Calu3 (cell line): ENCODE results near the gene EFCAB8. TPM values are rescaled to one million over a fixed set of nuclear protein-coding genes. Genes with fewer than 3 reads are reported as not detected.

Source experiments
- BruUV-seq: library from RNA; stranded (reverse); fragments of 400-500 nt; replicated peaks from 2 replicates; lab custom pipeline; 2021; lab: Mats Ljungman, UMichigan
- CTCF ChIA-PET: fragments of 300-600 bp; sonication (Branson Sonifier 250); formaldehyde crosslinking; loops from one replicate; lab custom pipeline; 2022; ENCODE audit warnings: antibody characterized with exemption; lab: Charles Lee
- DNase-seq: peaks from one replicate; pipeline ENCODE4 v3.0.0; 2022
- H3K27ac Mint-ChIP-seq: one replicate; pipeline ENCODE4 v1.8.0; 2022; ENCODE audit warnings: mixed read lengths; ENCODE audit not compliant: unreplicated experiment
- H3K27me3 Mint-ChIP-seq: one replicate; pipeline ENCODE4 v1.8.0; 2022; ENCODE audit warnings: mixed read lengths; ENCODE audit not compliant: unreplicated experiment
- H3K36me3 Mint-ChIP-seq: one replicate; pipeline ENCODE4 v1.8.0; 2022; ENCODE audit warnings: mild to moderate bottlenecking, moderate library complexity, mixed read lengths; ENCODE audit not compliant: insufficient read depth, unreplicated experiment
- H3K4me1 Mint-ChIP-seq: one replicate; pipeline ENCODE4 v1.8.0; 2022; ENCODE audit warnings: mild to moderate bottlenecking, low read depth, mixed read lengths; ENCODE audit not compliant: unreplicated experiment
- H3K4me3 Mint-ChIP-seq: one replicate; pipeline ENCODE4 v1.8.0; 2022; ENCODE audit warnings: mild to moderate bottlenecking, low read depth, moderate library complexity, mixed read lengths; ENCODE audit not compliant: unreplicated experiment
- H3K9me3 Mint-ChIP-seq: one replicate; pipeline ENCODE4 v1.8.0; 2022; ENCODE audit warnings: low read depth, mixed read lengths; ENCODE audit not compliant: unreplicated experiment
- CTCF ChIP-seq: fragments of 200-600 bp; IDR thresholded peaks from one replicate; pipeline ENCODE4 v1.8.0; 2022; ENCODE audit warnings: antibody characterized with exemption; ENCODE audit not compliant: unreplicated experiment
- intact Hi-C: fragments of 100-400 bp; cut with micrococcal nuclease; formaldehyde crosslinking; loops from one replicate; pipeline ENCODE4 v1.10.0; 2022; ENCODE audit not compliant: unreplicated experiment
- total RNA-seq: library from RNA; stranded (reverse); gene quantifications from 2 replicates; pipeline ENCODE4 v1.2.3, GENCODE V29; 2022

Gene EFCAB8
- total RNA-seq, 1 experiment from 2014 or later, result 1.1 TPM

GRCh38 chr20:32871627-32872160 lies 13.0 kb downstream of the EFCAB8 start:
- CTCF ChIA-PET, result interaction anchor here (1.0 to 1.4 kb wide), 2 partner anchors 8 kb away, joined by 3 to 10 read pairs; no protein-coding TSS in a partner anchor
- BruUV-seq, result no TSS peak
- DNase-seq, result no peak
- intact Hi-C loops, result no loop called here
- no peaks in the 10 kb centered on the region for H3K9me3 Mint-ChIP-seq
- no peaks in the 10 kb centered on the region for H3K27me3 Mint-ChIP-seq
- no peak for TF ChIP-seq CTCF
- H3K27ac Mint-ChIP-seq, result no peak overlapping the region
- no peaks in the 10 kb centered on the region for H3K36me3 Mint-ChIP-seq
- H3K4me3 Mint-ChIP-seq, result no peak overlapping the region
- no peaks in the 10 kb centered on the region for H3K4me1 Mint-ChIP-seq

- H3K27me3 Mint-ChIP-seq, result no peaks in the 10 kb centered on the region
- H3K9me3 Mint-ChIP-seq, result no peaks in the 10 kb centered on the region
- no peak overlapping the region for H3K4me3 Mint-ChIP-seq
- no peak for DNase-seq
- intact Hi-C loops, result no loop called here
- H3K36me3 Mint-ChIP-seq, result no peaks in the 10 kb centered on the region
- no peak overlapping the region for H3K27ac Mint-ChIP-seq
- CTCF ChIA-PET, result interaction anchor here (1.4 kb wide), 1 partner anchor 8 kb away, joined by 3 read pairs; no protein-coding TSS in a partner anchor
- no peaks in the 10 kb centered on the region for H3K4me1 Mint-ChIP-seq
- no TSS peak for BruUV-seq
- no peak for TF ChIP-seq CTCF
Measured at GRCh38 chr20:32872266-32872665, 13.5 kb downstream of the EFCAB8 start.

GRCh38 chr20:32875673-32876072 lies 16.9 kb downstream of the EFCAB8 start:
- no TSS peak for BruUV-seq

GRCh38 chr20:32877507-32877906 lies 18.8 kb downstream of the EFCAB8 start:
- no peak for DNase-seq
- Mint-ChIP-seq H3K27ac (no peak overlapping the region), H3K36me3 (no peaks in the 10 kb centered on the region), H3K4me3 (no peak overlapping the region), H3K4me1 (no peaks in the 10 kb centered on the region), H3K27me3 (no peaks in the 10 kb centered on the region), H3K9me3 (no peaks in the 10 kb centered on the region)
- CTCF ChIA-PET, result interaction anchor here (0.5 kb wide), 1 partner anchor 27 kb away, joined by 5 read pairs; no protein-coding TSS in a partner anchor
- intact Hi-C loops, result no loop called here
- no peak for TF ChIP-seq CTCF
- no TSS peak for BruUV-seq

More at GRCh38 chr20:32875673-32876072, 16.9 kb downstream of the EFCAB8 start:
- no peak for TF ChIP-seq CTCF
- no peak overlapping the region for H3K4me3 Mint-ChIP-seq
- no peaks in the 10 kb centered on the region for H3K9me3 Mint-ChIP-seq
- no peaks in the 10 kb centered on the region for H3K36me3 Mint-ChIP-seq
- H3K4me1 Mint-ChIP-seq, result no peaks in the 10 kb centered on the region
- H3K27ac Mint-ChIP-seq, result no peak overlapping the region
- no peak for DNase-seq
- intact Hi-C loops, result no loop called here
- H3K27me3 Mint-ChIP-seq, result no peaks in the 10 kb centered on the region
- CTCF ChIA-PET, result no interaction called here
